Upper lobe of right lung (tissue), 1 donor: Measurements from ENCODE around the gene MRO. TPM values are rescaled to one million over a fixed set of nuclear protein-coding genes. Genes with fewer than 3 reads are reported as not detected.
"Not testable (repeated sequence)": the region's sequence is repeated elsewhere in the genome, so short reads cannot be mapped to it uniquely, and the experiment has no call there.

ENCODE experiments used
- ATAC-seq: fragments of 200-7000 bp; cut with Tn5 transposase; one replicate; pipeline ENCODE4 v1.9.1; 2020; ENCODE audit warnings: mild to moderate bottlenecking, moderate library complexity
- DNase-seq: peaks from one replicate; pipeline ENCODE4 v3.0.0-alpha.2; 2020
- H3K27ac ChIP-seq: fragments of 200-600 bp; one replicate; pipeline ENCODE4 v1.8.0; 2022
- H3K27me3 ChIP-seq: fragments of 200-600 bp; one replicate; pipeline ENCODE4 v1.8.0; 2022; ENCODE audit warnings: mild to moderate bottlenecking
- H3K36me3 ChIP-seq: fragments of 200-600 bp; one replicate; pipeline ENCODE4 v1.8.0; 2022
- H3K4me1 ChIP-seq: fragments of 200-600 bp; one replicate; pipeline ENCODE4 v1.8.0; 2022
- H3K4me3 ChIP-seq: fragments of 200-600 bp; one replicate; pipeline ENCODE4 v1.8.0; 2022; ENCODE audit warnings: mild to moderate bottlenecking
- H3K9me3 ChIP-seq: fragments of 200-600 bp; one replicate; pipeline ENCODE4 v1.8.0; 2022
- intact Hi-C: fragments of 100-400 bp; cut with DNase I; formaldehyde crosslinking; loops from one replicate; pipeline ENCODE4 v1.11.0; 2022
- total RNA-seq: library from RNA; stranded (reverse); fragmentation: NEBNext Ultra II Directional; extraction: Animal tissue kit (Norgen Biotek cat#: 25700); gene quantifications from one replicate; pipeline ENCODE4 v1.2.1, GENCODE V29; 2021
- TF ChIP-seq, protein P1 (sequence below): fragments of 200-600 bp; IDR thresholded peaks from one replicate; pipeline ENCODE4 v1.8.0; 2022; ENCODE audit warnings: antibody characterized with exemption
- donor health status: DM: no; HTN: yes; CAD: no; lungs with severe emphysema.

MRO gene
- total RNA-seq, 1 donor from 2014 or later = 0.20 TPM

DNA sequence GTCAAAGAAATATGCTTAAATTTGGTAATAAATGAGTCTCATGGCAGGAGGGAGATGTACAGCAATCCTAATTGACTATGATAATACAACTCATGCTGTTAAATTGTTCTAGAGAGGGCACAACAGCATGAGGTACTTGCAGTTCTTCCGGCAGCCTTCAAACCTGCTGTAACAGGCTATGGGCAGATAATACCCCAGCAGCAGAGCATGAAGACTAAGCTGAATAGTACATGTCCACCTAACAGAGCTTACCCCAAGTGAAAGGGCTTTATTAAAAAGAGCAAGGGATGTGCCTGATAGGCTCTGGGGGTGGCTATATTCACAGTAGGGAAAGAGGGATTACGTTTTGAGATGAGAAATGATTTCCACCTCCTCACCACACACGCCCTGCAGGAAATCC, 28.9 kb downstream of the MRO start:
- no peaks in the 10 kb centered on the region for H3K4me1 ChIP-seq
- intact Hi-C loops = no loop called here
- no peak overlapping the region for H3K4me3 ChIP-seq
- H3K9me3 ChIP-seq = no peaks in the 10 kb centered on the region
- TF ChIP-seq, protein P1, sequence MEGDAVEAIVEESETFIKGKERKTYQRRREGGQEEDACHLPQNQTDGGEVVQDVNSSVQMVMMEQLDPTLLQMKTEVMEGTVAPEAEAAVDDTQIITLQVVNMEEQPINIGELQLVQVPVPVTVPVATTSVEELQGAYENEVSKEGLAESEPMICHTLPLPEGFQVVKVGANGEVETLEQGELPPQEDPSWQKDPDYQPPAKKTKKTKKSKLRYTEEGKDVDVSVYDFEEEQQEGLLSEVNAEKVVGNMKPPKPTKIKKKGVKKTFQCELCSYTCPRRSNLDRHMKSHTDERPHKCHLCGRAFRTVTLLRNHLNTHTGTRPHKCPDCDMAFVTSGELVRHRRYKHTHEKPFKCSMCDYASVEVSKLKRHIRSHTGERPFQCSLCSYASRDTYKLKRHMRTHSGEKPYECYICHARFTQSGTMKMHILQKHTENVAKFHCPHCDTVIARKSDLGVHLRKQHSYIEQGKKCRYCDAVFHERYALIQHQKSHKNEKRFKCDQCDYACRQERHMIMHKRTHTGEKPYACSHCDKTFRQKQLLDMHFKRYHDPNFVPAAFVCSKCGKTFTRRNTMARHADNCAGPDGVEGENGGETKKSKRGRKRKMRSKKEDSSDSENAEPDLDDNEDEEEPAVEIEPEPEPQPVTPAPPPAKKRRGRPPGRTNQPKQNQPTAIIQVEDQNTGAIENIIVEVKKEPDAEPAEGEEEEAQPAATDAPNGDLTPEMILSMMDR = no peak
- H3K27me3 ChIP-seq = peaks cover 12% of the 10 kb centered on the region
- no peak overlapping the region for H3K27ac ChIP-seq
- no peak for ATAC-seq
- DNase-seq = no peak
- H3K36me3 ChIP-seq = no peaks in the 10 kb centered on the region

- Histone ChIP-seq H3K9me3 (no peaks in the 10 kb centered on the region), H3K27me3 (peaks cover 6% of the 10 kb centered on the region), H3K4me3 (no peak overlapping the region), H3K4me1 (no peaks in the 10 kb centered on the region), H3K27ac (no peak overlapping the region), H3K36me3 (no peaks in the 10 kb centered on the region)
- ATAC-seq (no peak), DNase-seq (no peak)
- intact Hi-C loops = no loop called here
- TF ChIP-seq, protein P1 = no peak
Measured at GRCh38 chr18:50790241-50790640, 29.6 kb downstream of the MRO start.

DNA sequence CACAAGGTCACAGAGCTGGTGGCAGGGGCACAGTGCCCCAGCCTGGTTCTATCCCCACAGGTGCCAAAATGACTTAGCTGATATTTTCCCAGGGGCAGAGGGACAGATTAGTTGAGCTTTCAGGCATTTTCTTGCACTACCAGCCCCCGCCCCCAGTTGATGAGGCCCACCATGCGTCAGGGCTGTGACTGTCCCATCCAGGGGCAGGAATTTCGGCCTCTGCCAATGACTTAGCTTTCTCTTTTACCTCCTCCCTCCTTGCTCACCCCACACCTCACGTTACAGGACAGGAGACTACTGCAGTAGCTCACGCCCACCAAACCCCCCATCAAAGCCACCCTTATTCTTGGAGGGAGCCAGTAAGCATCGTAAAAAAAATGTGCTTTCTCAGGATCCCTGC, 31.5 kb downstream of the MRO start:
- no peak for DNase-seq
- H3K27me3 ChIP-seq = peaks cover 3% of the 10 kb centered on the region
- no peaks in the 10 kb centered on the region for H3K36me3 ChIP-seq
- no peak overlapping the region for H3K27ac ChIP-seq
- no peak for ATAC-seq
- no peaks in the 10 kb centered on the region for H3K9me3 ChIP-seq
- H3K4me1 ChIP-seq = no peaks in the 10 kb centered on the region
- TF ChIP-seq, protein P1 = no peak
- no peak overlapping the region for H3K4me3 ChIP-seq
- intact Hi-C loops = no loop called here

- intact Hi-C loops = no loop called here
- ATAC-seq = no peak
- Histone ChIP-seq H3K27ac (no peak overlapping the region), H3K36me3 (no peaks in the 10 kb centered on the region), H3K4me3 (no peak overlapping the region), H3K4me1 (no peaks in the 10 kb centered on the region), H3K27me3 (no peaks in the 10 kb centered on the region), H3K9me3 (no peaks in the 10 kb centered on the region)
- no peak for DNase-seq
- TF ChIP-seq, protein P1 = no peak
Measured at GRCh38 chr18:50786864-50787263, 33.0 kb downstream of the MRO start.

DNA sequence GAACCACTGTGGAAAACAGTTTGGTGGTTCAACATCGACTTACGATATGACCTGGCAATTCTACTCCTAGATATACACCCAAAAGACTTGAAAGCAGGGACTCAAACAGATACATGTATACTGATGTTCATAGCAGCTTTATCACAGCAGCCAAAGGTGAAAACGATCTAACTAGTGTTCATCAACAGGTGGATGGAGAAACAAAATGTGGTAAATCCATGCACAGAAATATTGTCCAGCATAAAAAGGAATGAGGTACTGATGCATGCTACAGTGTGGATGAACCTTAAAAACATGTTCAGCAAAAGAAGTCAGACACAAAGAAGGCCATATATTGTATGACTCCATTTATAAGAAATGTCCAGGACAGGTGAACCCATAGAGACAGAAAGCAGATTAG, 36.3 kb downstream of the MRO start:
- H3K27me3 ChIP-seq = no peaks in the 10 kb centered on the region
- H3K4me1 ChIP-seq = no peaks in the 10 kb centered on the region
- no peaks in the 10 kb centered on the region for H3K36me3 ChIP-seq
- H3K9me3 ChIP-seq = no peaks in the 10 kb centered on the region
- no peak for DNase-seq
- TF ChIP-seq, protein P1 = no peak
- no peak overlapping the region for H3K27ac ChIP-seq
- no peak for ATAC-seq
- intact Hi-C loops = no loop called here
- no peak overlapping the region for H3K4me3 ChIP-seq

DNA sequence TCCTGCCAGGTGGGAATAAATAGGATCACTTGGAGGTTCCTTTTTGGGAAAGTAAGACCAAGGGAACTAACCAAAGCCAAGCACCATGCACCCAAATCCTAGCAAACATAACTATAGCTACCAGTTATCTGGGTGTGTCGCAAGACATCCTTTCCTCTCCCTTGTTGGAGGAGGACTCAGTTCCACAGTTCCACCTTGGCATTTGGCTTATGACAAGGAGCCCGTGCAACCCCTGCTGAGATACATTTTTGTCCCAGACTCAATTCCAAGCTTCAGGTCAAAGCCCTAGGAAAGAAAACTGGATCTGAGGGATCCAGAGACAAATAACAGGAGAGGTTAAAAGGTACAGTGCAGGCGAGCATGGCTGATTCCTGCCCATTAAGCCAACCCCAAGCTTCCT, 40.8 kb downstream of the MRO start:
- H3K4me3 ChIP-seq, intact Hi-C loops, H3K9me3 ChIP-seq, H3K27me3 ChIP-seq, DNase-seq, H3K4me1 ChIP-seq, ATAC-seq, H3K27ac ChIP-seq, H3K36me3 ChIP-seq: not testable (repeated sequence)
